Endothelial cell of umbilical vein (primary cell): ENCODE data around the gene ABLIM2. TPM values are rescaled to one million over a fixed set of nuclear protein-coding genes. Genes with fewer than 3 reads are reported as not detected.

Experiments
- BruUV-seq: library from RNA; stranded (reverse); fragments of 400-500 nt; replicated peaks from 2 replicates; lab custom pipeline; 2021; lab: Mats Ljungman, UMichigan
- CTCF ChIA-PET: fragments of 300-600, 350-600 bp; sonication (Branson Sonifier 250); formaldehyde crosslinking; loops from one replicate; lab custom pipeline; 2021; ENCODE audit warnings: antibody characterized with exemption, inconsistent platforms; lab: Charles Lee
- POLR2A ChIA-PET: fragments of 300-600, 350-600 bp; sonication (Branson Sonifier 250); formaldehyde crosslinking; loops from one replicate; lab custom pipeline; 2021; ENCODE audit warnings: antibody characterized with exemption, inconsistent platforms; lab: Charles Lee
- DNase-seq: peaks from one replicate; pipeline ENCODE4 v3.0.0-alpha.2; 2011; ENCODE audit warnings: low read depth, low spot score
- FAIRE-seq: peaks from 2 replicates; lab custom pipeline; 2011; peaks lifted over from hg19 to GRCh38; lab: Jason Lieb, UNC
- H2AFZ ChIP-seq: 2 replicates; pipeline ENCODE4 v1.6.0; 2012; ENCODE audit warnings: low read depth, low read length, control low read depth, inconsistent platforms
- H3K27ac ChIP-seq: 2 replicates; pipeline ENCODE4 v1.5.1; 2011; ENCODE audit warnings: low read depth, mild to moderate bottlenecking, control low read depth, low read length, moderate library complexity; ENCODE audit not compliant: insufficient read depth
- H3K27me3 ChIP-seq, 2 experiments: 2 replicates each; pipeline versions ENCODE4 v1.6.0 to v1.6.1; 2011; ENCODE audit warnings: low read length in 2 of 2, mixed read lengths in 1 of 2; ENCODE audit not compliant: control insufficient read depth in 2 of 2, insufficient read depth in 2 of 2
- H3K36me3 ChIP-seq, 2 experiments: 2 replicates in 1 of 2; 3 replicates in 1 of 2; pipeline ENCODE4 v1.5.1; 2011; ENCODE audit warnings: low read length in 2 of 2, mild to moderate bottlenecking in 1 of 2, moderate library complexity in 1 of 2; ENCODE audit not compliant: control insufficient read depth in 2 of 2, insufficient read depth in 2 of 2; ENCODE audit errors: extremely low read depth in 1 of 2
- H3K4me1 ChIP-seq: 3 replicates; pipeline ENCODE4 v1.5.1; 2011; ENCODE audit warnings: mild to moderate bottlenecking, low read length; ENCODE audit not compliant: control insufficient read depth, insufficient read depth; ENCODE audit errors: extremely low read depth
- H3K4me2 ChIP-seq: 2 replicates; pipeline ENCODE4 v1.6.1; 2011; ENCODE audit warnings: low read length, control low read depth, mixed read lengths; ENCODE audit not compliant: insufficient read depth
- H3K4me3 ChIP-seq, 3 experiments: fragments of 200-600 bp in 1 of 3; sonication (generic), shearing (Covaris generic) in 1 of 3; replicated peaks in 1 of 3; 2 replicates each; pipeline ENCODE4 v1.5.1; 2011 to 2016; ENCODE audit warnings: control low read depth in 3 of 3, low read length in 3 of 3, mild to moderate bottlenecking in 2 of 3, inconsistent platforms in 1 of 3, low read depth in 1 of 3, moderate library complexity in 1 of 3; ENCODE audit not compliant: insufficient read depth in 1 of 3
- H3K79me2 ChIP-seq: 2 replicates; pipeline ENCODE4 v1.6.0; 2012; ENCODE audit warnings: low read length, inconsistent platforms; ENCODE audit not compliant: control insufficient read depth, insufficient read depth
- H3K9ac ChIP-seq: replicated peaks from 2 replicates; pipeline ENCODE3; 2011; ENCODE audit warnings: low read length, control low read depth; ENCODE audit not compliant: insufficient read depth; ENCODE audit errors: extremely low read depth
- H3K9me1 ChIP-seq: replicated peaks from 3 replicates; pipeline ENCODE4 v1.6.0; 2011; ENCODE audit warnings: mild to moderate bottlenecking, low read length; ENCODE audit not compliant: control insufficient read depth, insufficient read depth; ENCODE audit errors: extremely low read depth
- H3K9me3 ChIP-seq: replicated peaks from 2 replicates; pipeline ENCODE4 v1.5.1; 2012; ENCODE audit warnings: low read length, inconsistent platforms; ENCODE audit not compliant: control insufficient read depth, insufficient read depth
- H4K20me1 ChIP-seq: replicated peaks from 2 replicates; pipeline ENCODE3; 2011; ENCODE audit warnings: mild to moderate bottlenecking, low read length; ENCODE audit not compliant: control insufficient read depth, insufficient read depth; ENCODE audit errors: extremely low read depth
- EZH2 ChIP-seq: IDR thresholded peaks from 2 replicates; pipeline ENCODE4 v1.6.1; 2012; ENCODE audit warnings: borderline replicate concordance, low read depth, mild to moderate bottlenecking, moderate library complexity, low read length, inconsistent platforms; ENCODE audit not compliant: severe bottlenecking
- FOS ChIP-seq: IDR thresholded peaks from 2 replicates; pipeline ENCODE4 v1.6.1; 2011; ENCODE audit warnings: mild to moderate bottlenecking, low read length, moderate library complexity, borderline replicate concordance; ENCODE audit not compliant: insufficient read depth
- GATA2 ChIP-seq: IDR thresholded peaks from 2 replicates; pipeline ENCODE4 v1.7.0; 2011; ENCODE audit warnings: low read depth, mild to moderate bottlenecking, moderate library complexity, mixed read lengths, low read length; ENCODE audit not compliant: insufficient read length, insufficient read depth
- JUN ChIP-seq: IDR thresholded peaks from 2 replicates; pipeline ENCODE4 v1.6.1; 2011; ENCODE audit warnings: borderline replicate concordance, low read depth; ENCODE audit not compliant: insufficient read length, insufficient read depth
- MYC ChIP-seq: IDR thresholded peaks from one replicate; pipeline ENCODE4 v1.6.1; 2011; ENCODE audit warnings: mild to moderate bottlenecking, low read depth, low read length
- POLR2A ChIP-seq: IDR thresholded peaks from 2 replicates; pipeline ENCODE4 v1.6.1; 2012; ENCODE audit warnings: low read depth, mild to moderate bottlenecking, control low read depth, low read length
- POLR2AphosphoS5 ChIP-seq: IDR thresholded peaks from 2 replicates; pipeline ENCODE4 v1.6.1; 2012; ENCODE audit warnings: low read depth, mild to moderate bottlenecking, control low read depth, low read length, moderate library complexity; ENCODE audit not compliant: insufficient read depth
- dilution Hi-C: fragments of 300-500 bp; cut with MboI; formaldehyde crosslinking; loops from one replicate; pipeline ENCODE4 v1.15.0; 2019; ENCODE audit warnings: low sequenced_read_pairs; ENCODE audit not compliant: extremely low pct_ligation_motif_present
- intact Hi-C: fragments of 100-400 bp; cut with micrococcal nuclease; formaldehyde crosslinking; loops from one replicate; pipeline ENCODE4 v1.10.0; 2022
- polyA plus RNA-seq, 4 experiments: library from polyadenylated mRNA; depleted of rRNA in 3 of 4; stranded (reverse) in 3 of 4; unstranded in 1 of 4; fragments of >200 nt; gene quantifications; 2 replicates each; pipeline versions ENCODE4 v1.2.1 to v1.2.3, GENCODE V29; 2011 to 2012; ENCODE audit warnings: missing spikeins in 1 of 4
- total RNA-seq: library from RNA; stranded (reverse); gene quantifications from 2 replicates; pipeline ENCODE4 v1.2.3, GENCODE V29; 2021
- TF ChIP-seq, protein P1 (sequence below), 2 donors: IDR thresholded peaks; 1 replicate in 1 of 2; 2 replicates in 1 of 2; pipeline ENCODE4 v1.5.1; 2011; ENCODE audit warnings: low read length in 2 of 2, mild to moderate bottlenecking in 2 of 2, moderate library complexity in 2 of 2, control low read depth in 1 of 2, inconsistent platforms in 1 of 2, low read depth in 1 of 2; ENCODE audit not compliant: insufficient read depth in 1 of 2; ENCODE audit errors: extremely low read depth in 1 of 2
- TF ChIP-seq, protein P2 (sequence below): IDR thresholded peaks from 2 replicates; pipeline ENCODE4 v1.6.1; 2011; ENCODE audit not compliant: insufficient read depth, insufficient read length

Gene ABLIM2
- total and polyA plus RNA-seq, 2 donors (not counting 3 experiments of a cell fraction or from before 2014, with no cell fraction given) = 0.28 to 0.66 TPM

DNA sequence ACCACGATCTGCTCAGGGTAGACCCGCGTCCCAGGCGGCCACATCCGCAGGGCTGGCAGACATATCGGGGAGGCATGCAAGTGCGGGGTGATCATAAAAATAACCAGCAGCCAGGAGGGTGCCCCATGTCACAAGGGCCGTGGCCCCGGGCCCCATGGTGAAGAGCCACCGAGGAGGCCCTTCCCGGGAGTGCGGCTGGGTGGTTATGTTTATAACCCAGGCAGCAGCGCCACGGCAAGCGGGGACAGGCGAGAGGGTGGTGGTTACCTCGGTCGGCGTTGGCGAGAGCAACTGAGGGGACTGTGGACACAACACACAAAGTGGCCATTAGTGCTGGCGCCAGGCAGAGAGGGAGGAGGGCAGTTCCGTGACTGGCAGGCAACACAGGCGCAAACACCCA is 126.2 kb downstream of the ABLIM2 start:
- FAIRE-seq = no peak

More for the DNA sequence above, 126.2 kb downstream of the ABLIM2 start:
- Histone ChIP-seq H4K20me1 (no peaks in the 10 kb centered on the region), H3K4me3 (no peak overlapping the region), H3K4me1 (peaks cover 3% of the 10 kb centered on the region), H3K9ac (no peak overlapping the region), H3K9me3 (no peaks in the 10 kb centered on the region), H2AFZ (no peak overlapping the region), H3K27ac (no peak overlapping the region), H3K79me2 (no peaks in the 10 kb centered on the region), H3K9me1 (no peaks in the 10 kb centered on the region), H3K4me2 (no peak overlapping the region), H3K36me3 (no peaks in the 10 kb centered on the region), H3K27me3 (peaks cover 0 to 2% of the 10 kb centered on the region in 2 experiments)
- BruUV-seq = no TSS peak
- POLR2A ChIA-PET = no interaction called here
- no peak for DNase-seq
- TF ChIP-seq, protein P1, sequence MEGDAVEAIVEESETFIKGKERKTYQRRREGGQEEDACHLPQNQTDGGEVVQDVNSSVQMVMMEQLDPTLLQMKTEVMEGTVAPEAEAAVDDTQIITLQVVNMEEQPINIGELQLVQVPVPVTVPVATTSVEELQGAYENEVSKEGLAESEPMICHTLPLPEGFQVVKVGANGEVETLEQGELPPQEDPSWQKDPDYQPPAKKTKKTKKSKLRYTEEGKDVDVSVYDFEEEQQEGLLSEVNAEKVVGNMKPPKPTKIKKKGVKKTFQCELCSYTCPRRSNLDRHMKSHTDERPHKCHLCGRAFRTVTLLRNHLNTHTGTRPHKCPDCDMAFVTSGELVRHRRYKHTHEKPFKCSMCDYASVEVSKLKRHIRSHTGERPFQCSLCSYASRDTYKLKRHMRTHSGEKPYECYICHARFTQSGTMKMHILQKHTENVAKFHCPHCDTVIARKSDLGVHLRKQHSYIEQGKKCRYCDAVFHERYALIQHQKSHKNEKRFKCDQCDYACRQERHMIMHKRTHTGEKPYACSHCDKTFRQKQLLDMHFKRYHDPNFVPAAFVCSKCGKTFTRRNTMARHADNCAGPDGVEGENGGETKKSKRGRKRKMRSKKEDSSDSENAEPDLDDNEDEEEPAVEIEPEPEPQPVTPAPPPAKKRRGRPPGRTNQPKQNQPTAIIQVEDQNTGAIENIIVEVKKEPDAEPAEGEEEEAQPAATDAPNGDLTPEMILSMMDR (IDR thresholded peaks at IDR 0.05; ENCODE audit: extremely low read depth in 1 of 2, insufficient read depth in 1 of 2, low read depth in 1 of 2, low read length in 2 of 2) = no peak
- TF ChIP-seq POLR2A = no peak
- no peak for TF ChIP-seq FOS
- TF ChIP-seq MYC = no peak
- TF ChIP-seq POLR2AphosphoS5 = no peak
- TF ChIP-seq, protein P2, sequence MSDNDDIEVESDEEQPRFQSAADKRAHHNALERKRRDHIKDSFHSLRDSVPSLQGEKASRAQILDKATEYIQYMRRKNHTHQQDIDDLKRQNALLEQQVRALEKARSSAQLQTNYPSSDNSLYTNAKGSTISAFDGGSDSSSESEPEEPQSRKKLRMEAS = no peak
- TF ChIP-seq JUN = no peak
- TF ChIP-seq EZH2 = no peak
- TF ChIP-seq GATA2 = no peak
- CTCF ChIA-PET = no interaction called here
- intact Hi-C loops (loop anchor here (10.0 kb wide), 1 partner anchor 62 kb away; no protein-coding TSS in a partner anchor), dilution Hi-C loops (no loop called here)
